ENCODE data around the gene TRABD2B.

The TRABD2B gene

GRCh38 chr1:48019714-48020315 is 22.6 kb upstream of the TRABD2B start:
- no peak for FAIRE-seq

- FAIRE-seq = no peak
Measured at GRCh38 chr1:48018799-48019198, 21.6 kb upstream of the TRABD2B start.

GRCh38 chr1:48017716-48018115 is 20.5 kb upstream of the TRABD2B start:
- no peak for FAIRE-seq

GRCh38 chr1:48016515-48016914 is 19.3 kb upstream of the TRABD2B start:
- FAIRE-seq = no peak

GRCh38 chr1:48013270-48013669 is 16.1 kb upstream of the TRABD2B start:
- no peak for FAIRE-seq

- no peak for FAIRE-seq
Measured at GRCh38 chr1:48007047-48007446, 9.9 kb upstream of the TRABD2B start.

GRCh38 chr1:48006264-48006663 is 9.1 kb upstream of the TRABD2B start:
- FAIRE-seq = no peak

GRCh38 chr1:48005253-48006117 is 8.3 kb upstream of the TRABD2B start:
- no peak for FAIRE-seq

GRCh38 chr1:48003741-48004531 is 6.8 kb upstream of the TRABD2B start:
- FAIRE-seq = no peak

GRCh38 chr1:48002142-48002541 is 5.0 kb upstream of the TRABD2B start:
- FAIRE-seq = no peak

- no peak for FAIRE-seq
Measured at GRCh38 chr1:48001696-48002095, 4.5 kb upstream of the TRABD2B start.

- no peak for FAIRE-seq
Measured at GRCh38 chr1:48000883-48001282, 3.7 kb upstream of the TRABD2B start.

- no peak for FAIRE-seq
Measured at GRCh38 chr1:47999097-47999496, 1.9 kb upstream of the TRABD2B start.

GRCh38 chr1:47998396-47998990 is 1.3 kb upstream of the TRABD2B start:
- FAIRE-seq = no peak

- FAIRE-seq = no peak
Measured at GRCh38 chr1:47996406-47997226, 569 bp downstream of the TRABD2B start.

GRCh38 chr1:47996060-47996405 is 1.2 kb downstream of the TRABD2B start:
- FAIRE-seq = no peak

GRCh38 chr1:47995306-47996050 is 1.7 kb downstream of the TRABD2B start:
- FAIRE-seq = no peak

GRCh38 chr1:47993881-47994625 is 3.1 kb downstream of the TRABD2B start:
- no peak for FAIRE-seq

- no peak for FAIRE-seq
Measured at GRCh38 chr1:47993416-47993740, 3.8 kb downstream of the TRABD2B start.

- FAIRE-seq = no peak
Measured at GRCh38 chr1:47992720-47993415, 4.3 kb downstream of the TRABD2B start.

Measured in islet of Langerhans (tissue), 1 donor.